HUES64 (cell line): ENCODE data around the gene CCDC12.

Experiments
- H3K27ac ChIP-seq: 2 replicates; pipeline ENCODE4 v1.7.0; 2013; ENCODE audit warnings: low read depth, low read length, inconsistent platforms
- H3K27me3 ChIP-seq: 2 replicates; pipeline ENCODE4 v1.6.1; 2013; ENCODE audit warnings: mild to moderate bottlenecking, low read length; ENCODE audit not compliant: insufficient read depth
- H3K36me3 ChIP-seq: 2 replicates; pipeline ENCODE4 v1.6.1; 2013; ENCODE audit warnings: mild to moderate bottlenecking, low read length; ENCODE audit not compliant: insufficient read depth
- H3K4me1 ChIP-seq: 2 replicates; pipeline ENCODE4 v1.6.1; 2013; ENCODE audit warnings: mild to moderate bottlenecking, low read length, moderate library complexity; ENCODE audit not compliant: insufficient read depth
- H3K4me3 ChIP-seq: 2 replicates; pipeline ENCODE4 v1.5.1; 2013; ENCODE audit warnings: mild to moderate bottlenecking, low read length, moderate library complexity
- H3K9ac ChIP-seq: 2 replicates; pipeline ENCODE4 v1.6.1; 2013; ENCODE audit warnings: mild to moderate bottlenecking, low read depth, low read length
- H3K9me3 ChIP-seq: 2 replicates; pipeline ENCODE4 v1.6.1; 2013; ENCODE audit warnings: low read depth, low read length; ENCODE audit not compliant: insufficient read depth
- WGBS: fragments of 150-250, 120-280 bp; methylation state at CpG from one replicate; pipeline ENCODE4 v1.1.7; 2013; ENCODE audit warnings: missing lambda C conversion rate; 5-methylcytosine and 5-hydroxymethylcytosine counted together

The CCDC12 gene

GRCh38 chr3:46891132-46891531, 85.4 kb downstream of the CCDC12 start:
- Histone ChIP-seq H3K9ac (no peak overlapping the region), H3K36me3 (no peaks in the 10 kb centered on the region), H3K27ac (no peak overlapping the region), H3K4me3 (no peak overlapping the region), H3K27me3 (peaks cover 77% of the 10 kb centered on the region), H3K9me3 (no peaks in the 10 kb centered on the region), H3K4me1 (peaks cover 26% of the 10 kb centered on the region)
- 93% methylated on average over 2 of the region's 3 CpGs for WGBS

GRCh38 chr3:46890132-46890531, 86.4 kb downstream of the CCDC12 start:
- no peak overlapping the region for H3K9ac ChIP-seq
- no peaks in the 10 kb centered on the region for H3K9me3 ChIP-seq
- peaks cover 26% of the 10 kb centered on the region for H3K4me1 ChIP-seq
- no peak overlapping the region for H3K27ac ChIP-seq
- WGBS = 97% methylated on average over 1 of the region's 1 CpG
- H3K27me3 ChIP-seq = peaks cover 87% of the 10 kb centered on the region
- H3K36me3 ChIP-seq = no peaks in the 10 kb centered on the region
- H3K4me3 ChIP-seq = no peak overlapping the region

- 72% methylated on average over 6 of the region's 6 CpGs for WGBS
- H3K9me3 ChIP-seq = no peaks in the 10 kb centered on the region
- peaks cover 29% of the 10 kb centered on the region for H3K4me1 ChIP-seq
- no peaks in the 10 kb centered on the region for H3K36me3 ChIP-seq
- no peak overlapping the region for H3K4me3 ChIP-seq
- H3K27me3 ChIP-seq = peaks cover 92% of the 10 kb centered on the region
- H3K27ac ChIP-seq = no peak overlapping the region
- no peak overlapping the region for H3K9ac ChIP-seq
Measured at GRCh38 chr3:46889381-46890110, 87.0 kb downstream of the CCDC12 start.

- whole genome bisulfite sequencing = 51% methylated on average over 13 of the region's 13 CpGs
Measured at GRCh38 chr3:46888705-46889104, 87.8 kb downstream of the CCDC12 start.

GRCh38 chr3:46887980-46888494, 88.5 kb downstream of the CCDC12 start:
- peaks cover 37% of the 10 kb centered on the region for H3K4me1 ChIP-seq
- H3K27ac ChIP-seq = no peak overlapping the region; the same call in 1 of the 2 replicates
- no peak overlapping the region for H3K4me3 ChIP-seq
- no peaks in the 10 kb centered on the region for H3K36me3 ChIP-seq
- 6% methylated on average over 6 of the region's 7 CpGs for WGBS
- H3K9me3 ChIP-seq = no peaks in the 10 kb centered on the region
- H3K27me3 ChIP-seq = peaks cover 91% of the 10 kb centered on the region
- no peak overlapping the region for H3K9ac ChIP-seq

More at GRCh38 chr3:46888705-46889104, 87.8 kb downstream of the CCDC12 start:
- Histone ChIP-seq H3K4me3 (no peak overlapping the region), H3K9me3 (no peaks in the 10 kb centered on the region), H3K27ac (no peak overlapping the region; the same call in 1 of the 2 replicates), H3K4me1 (peaks cover 37% of the 10 kb centered on the region), H3K36me3 (no peaks in the 10 kb centered on the region), H3K9ac (no peak overlapping the region), H3K27me3 (peaks cover 92% of the 10 kb centered on the region)

- WGBS = 92% methylated on average over 3 of the region's 3 CpGs
- H3K9ac ChIP-seq = no peak overlapping the region
Measured at GRCh38 chr3:46885612-46886011, 90.9 kb downstream of the CCDC12 start.

GRCh38 chr3:46884929-46885328, 91.6 kb downstream of the CCDC12 start:
- H3K4me3 ChIP-seq = no peak overlapping the region
- H3K27ac ChIP-seq = no peak overlapping the region
- H3K9ac ChIP-seq = no peak overlapping the region
- peaks cover 34% of the 10 kb centered on the region for H3K4me1 ChIP-seq
- H3K27me3 ChIP-seq = peaks cover 90% of the 10 kb centered on the region
- WGBS = 77% methylated on average over 6 of the region's 7 CpGs
- no peaks in the 10 kb centered on the region for H3K36me3 ChIP-seq
- no peaks in the 10 kb centered on the region for H3K9me3 ChIP-seq

More at GRCh38 chr3:46885612-46886011, 90.9 kb downstream of the CCDC12 start:
- Histone ChIP-seq H3K4me3 (no peak overlapping the region), H3K36me3 (no peaks in the 10 kb centered on the region), H3K4me1 (peaks cover 34% of the 10 kb centered on the region), H3K27ac (no peak overlapping the region), H3K27me3 (peaks cover 90% of the 10 kb centered on the region), H3K9me3 (no peaks in the 10 kb centered on the region)

GRCh38 chr3:46884427-46884826, 92.1 kb downstream of the CCDC12 start:
- Histone ChIP-seq H3K4me3 (no peak overlapping the region), H3K4me1 (peaks cover 34% of the 10 kb centered on the region), H3K36me3 (no peaks in the 10 kb centered on the region), H3K27ac (no peak overlapping the region), H3K9me3 (no peaks in the 10 kb centered on the region), H3K27me3 (peaks cover 90% of the 10 kb centered on the region), H3K9ac (no peak overlapping the region)
- WGBS = 13% methylated on average over 5 of the region's 5 CpGs

- Histone ChIP-seq H3K27me3 (peaks cover 90% of the 10 kb centered on the region), H3K4me3 (peak overlapping the region; percentile 51), H3K4me1 (peaks cover 30% of the 10 kb centered on the region), H3K9ac (no peak overlapping the region), H3K36me3 (no peaks in the 10 kb centered on the region), H3K9me3 (no peaks in the 10 kb centered on the region), H3K27ac (no peak overlapping the region)
- WGBS = 13% methylated on average over 4 of the region's 4 CpGs
Measured at GRCh38 chr3:46883830-46884185, 92.7 kb downstream of the CCDC12 start.

GRCh38 chr3:46883054-46883829, 93.3 kb downstream of the CCDC12 start:
- no peaks in the 10 kb centered on the region for H3K36me3 ChIP-seq
- peaks cover 90% of the 10 kb centered on the region for H3K27me3 ChIP-seq
- H3K9ac ChIP-seq = no peak overlapping the region
- H3K4me3 ChIP-seq = peak overlapping the region; percentile 70
- WGBS = under 1% methylated on average over 57 of the region's 78 CpGs
- no peaks in the 10 kb centered on the region for H3K9me3 ChIP-seq
- H3K27ac ChIP-seq = no peak overlapping the region
- peaks cover 30% of the 10 kb centered on the region for H3K4me1 ChIP-seq

- no peak overlapping the region for H3K27ac ChIP-seq
- H3K36me3 ChIP-seq = no peaks in the 10 kb centered on the region
- H3K27me3 ChIP-seq = peaks cover 94% of the 10 kb centered on the region
- H3K4me3 ChIP-seq = peak overlapping the region; percentile 70
- under 1% methylated on average over 69 of the region's 72 CpGs for WGBS
- no peaks in the 10 kb centered on the region for H3K9me3 ChIP-seq
- H3K4me1 ChIP-seq = peaks cover 25% of the 10 kb centered on the region
- H3K9ac ChIP-seq = no peak overlapping the region
Measured at GRCh38 chr3:46882377-46883053, 94.0 kb downstream of the CCDC12 start.
